GM12878 (cell line): ENCODE results near the gene FALEC. TPM values are rescaled to one million over a fixed set of nuclear protein-coding genes. Genes with fewer than 3 reads are reported as not detected.

Source experiments
- ASH2L ChIP-seq: fragments of 300-600, 200-600 bp; sonication (generic); IDR thresholded peaks from 2 replicates; pipeline ENCODE4 v1.6.1; 2017; ENCODE audit warnings: low read depth, mild to moderate bottlenecking, borderline replicate concordance
- ATF7 ChIP-seq: fragments of 450-650 bp; IDR thresholded peaks from 2 replicates; pipeline ENCODE4 v1.6.1; 2016; ENCODE audit warnings: low read depth, mild to moderate bottlenecking
- CHD2 ChIP-seq: IDR thresholded peaks from 2 replicates; pipeline ENCODE4 v1.6.1; 2011; ENCODE audit warnings: low read depth, low read length, improper control_type of control experiment, borderline replicate concordance
- CHD4 ChIP-seq: fragments of 200-600 bp; sonication (generic); IDR thresholded peaks from 2 replicates; pipeline ENCODE4 v1.6.1; 2016; ENCODE audit warnings: mild to moderate bottlenecking
- CUX1 ChIP-seq: IDR thresholded peaks from 2 replicates; pipeline ENCODE4 v1.6.1; 2012; ENCODE audit warnings: improper control_type of control experiment, low read depth, low read length; ENCODE audit not compliant: insufficient replicate concordance
- EGR1 ChIP-seq, 2 experiments: IDR thresholded peaks; 1 replicate in 1 of 2; 2 replicates in 1 of 2; pipeline ENCODE4 v1.6.1; 2011 to 2012; ENCODE audit warnings: low read depth in 2 of 2, low read length in 2 of 2, borderline replicate concordance in 1 of 2, mild to moderate bottlenecking in 1 of 2, moderate library complexity in 1 of 2
- ESRRA ChIP-seq: IDR thresholded peaks from 2 replicates; pipeline ENCODE4 v1.6.1; 2012; ENCODE audit warnings: mild to moderate bottlenecking, low read length, improper control_type of control experiment
- GATAD2B ChIP-seq: fragments of 450-650 bp; conservative IDR thresholded peaks from 2 replicates; pipeline ENCODE4 v1.6.1; 2017; ENCODE audit warnings: low read depth, mild to moderate bottlenecking, moderate library complexity
- HDGF ChIP-seq: fragments of 450-650 bp; IDR thresholded peaks from 2 replicates; pipeline ENCODE4 v1.6.1; 2016; ENCODE audit warnings: antibody characterized with exemption
- IRF4 ChIP-seq: IDR thresholded peaks from 2 replicates; pipeline ENCODE4 v1.6.1; 2011; ENCODE audit warnings: low read depth, low read length
- IRF5 ChIP-seq: fragments of 450-650 bp; IDR thresholded peaks from 2 replicates; pipeline ENCODE4 v1.6.1; 2017; ENCODE audit warnings: borderline replicate concordance
- JUNB ChIP-seq: IDR thresholded peaks from 2 replicates; pipeline ENCODE4 v1.6.1; 2016; ENCODE audit warnings: antibody characterized with exemption, mild to moderate bottlenecking
- NFYB ChIP-seq: IDR thresholded peaks from 2 replicates; pipeline ENCODE4 v1.6.1; 2011; ENCODE audit warnings: low read depth, mild to moderate bottlenecking, low read length, improper control_type of control experiment, moderate library complexity; ENCODE audit not compliant: insufficient read depth
- NR2F1 ChIP-seq: fragments of 450-650 bp; conservative IDR thresholded peaks from 2 replicates; pipeline ENCODE4 v1.6.1; 2017; ENCODE audit warnings: mild to moderate bottlenecking
- PAX5 ChIP-seq: IDR thresholded peaks from 2 replicates; pipeline ENCODE4 v1.6.1; 2011; ENCODE audit warnings: low read depth, low read length, borderline replicate concordance
- PKNOX1 ChIP-seq: fragments of 450-650 bp; IDR thresholded peaks from 2 replicates; pipeline ENCODE4 v1.6.1; 2016; ENCODE audit warnings: mild to moderate bottlenecking
- RAD21 ChIP-seq: IDR thresholded peaks from 2 replicates; pipeline ENCODE4 v1.6.1; 2011; ENCODE audit warnings: mild to moderate bottlenecking, low read depth, low read length, moderate library complexity; ENCODE audit not compliant: insufficient read depth
- SMAD1 ChIP-seq: fragments of 450-650 bp; IDR thresholded peaks from 2 replicates; pipeline ENCODE4 v1.6.1; 2018; ENCODE audit warnings: mild to moderate bottlenecking, low read depth; ENCODE audit not compliant: partially characterized antibody
- SREBF2 ChIP-seq: IDR thresholded peaks from 2 replicates; pipeline ENCODE4 v1.6.1; 2012; ENCODE audit warnings: mild to moderate bottlenecking, low read length
- SUPT20H ChIP-seq: IDR thresholded peaks from 2 replicates; pipeline ENCODE4 v1.6.1; 2011; ENCODE audit warnings: low read depth, mild to moderate bottlenecking, low read length, moderate library complexity, borderline replicate concordance; ENCODE audit not compliant: control insufficient read depth
- TCF3 ChIP-seq: IDR thresholded peaks from 2 replicates; pipeline ENCODE4 v1.6.1; 2012; ENCODE audit warnings: low read depth, mild to moderate bottlenecking, low read length, borderline replicate concordance; ENCODE audit not compliant: insufficient read depth
- TCF7 ChIP-seq: IDR thresholded peaks from 2 replicates; pipeline ENCODE4 v1.6.1; 2014; ENCODE audit warnings: antibody characterized with exemption, borderline replicate concordance
- ZNF384 ChIP-seq: IDR thresholded peaks from 2 replicates; pipeline ENCODE4 v1.6.1; 2012; ENCODE audit warnings: low read depth, mild to moderate bottlenecking, low read length, improper control_type of control experiment, borderline replicate concordance
- polyA plus RNA-seq, 11 experiments: library from polyadenylated mRNA; depleted of rRNA in 4 of 11; unstranded in 6 of 11; stranded (reverse) in 5 of 11; fragments of >200 nt; fragmentation: Nextera tagmentation in 4 of 11; fragmentation: Illumina TruSeq in 1 of 11; extraction: Ambion mirVana in 4 of 11; extraction: Trizol in 1 of 11; gene quantifications; 1 replicate in 1 of 11; 2 replicates in 10 of 11; pipeline versions ENCODE4 v1.2.1 to v1.2.3, GENCODE V29; 2011 to 2016; ENCODE audit warnings: inconsistent platforms in 2 of 11, missing spikeins in 2 of 11, low read depth in 1 of 11
- total RNA-seq, 4 experiments: library from RNA; depleted of rRNA in 3 of 4; stranded (reverse); fragments of >200 nt in 3 of 4; fragmentation: Illumina TruSeq in 1 of 4; extraction: Trizol in 1 of 4; gene quantifications; 2 replicates each; pipeline versions ENCODE4 v1.2.1 to v1.2.3, GENCODE V29; 2013 to 2021

FALEC gene
- total and polyA plus RNA-seq, 10 of the 15 experiments (the other 5 are each of a cell fraction or from before 2014, with no cell fraction given): 0.21 to 0.71 (median 0.32) TPM; not detected in 3

GRCh38 chr1:150486966-150487762 is 28.4 kb upstream of the FALEC start, which contains the start of gene TARS2 (continued):
- TF ChIP-seq NFYB: peak; percentile 95
- TF ChIP-seq RAD21: no peak
- TF ChIP-seq CHD2: peak; percentile 95
- TF ChIP-seq ATF7: peak; percentile 85
- TF ChIP-seq HDGF: 0 out of 2 replicates have a peak, but pooled peaks have one; percentile 23
- TF ChIP-seq SUPT20H: no peak
- no peak for TF ChIP-seq ZNF384
- no peak for TF ChIP-seq CHD4
- TF ChIP-seq TCF7: peak; percentile 80
- TF ChIP-seq ASH2L: no peak
- peak; percentile 44; the same call in 1 of the 2 replicates for TF ChIP-seq TCF3
- peak; percentile 23; the same call in 1 of the 2 replicates for TF ChIP-seq GATAD2B
- TF ChIP-seq SMAD1: no peak
- TF ChIP-seq NR2F1: peak; percentile 85
- TF ChIP-seq PKNOX1: peak; percentile 100
- peak; percentile 40 to 45; a peak in 2 of 3 replicates for TF ChIP-seq EGR1 (IDR thresholded peaks at IDR 0.05; ENCODE audit: borderline replicate concordance in 1 of 2, low read depth in 2 of 2, low read length in 2 of 2)
- TF ChIP-seq CUX1: no peak
- no peak for TF ChIP-seq IRF5
- no peak for TF ChIP-seq PAX5
- 0 out of 2 replicates have a peak, but pooled peaks have one; percentile 45 for TF ChIP-seq SREBF2
- TF ChIP-seq JUNB: no peak
- peak; percentile 80 for TF ChIP-seq IRF4
- TF ChIP-seq ESRRA: no peak
